KMS-11 (cell line): ENCODE results near the gene UBE2E2.

Source experiments
- H2AFZ ChIP-seq: fragments of 200-600 bp; sonication (generic); 2 replicates; pipeline ENCODE4 v1.6.1; 2016; ENCODE audit warnings: antibody characterized with exemption, mixed run types, low read depth
- H3K27ac ChIP-seq: fragments of 200-600 bp; sonication (generic); 2 replicates; pipeline ENCODE4 v1.6.1; 2016; ENCODE audit warnings: mild to moderate bottlenecking, mixed run types
- H3K27me3 ChIP-seq: fragments of 200-600 bp; sonication (generic); 2 replicates; pipeline ENCODE4 v1.6.1; 2017; ENCODE audit warnings: mild to moderate bottlenecking, low read depth, mixed run types, moderate library complexity; ENCODE audit not compliant: insufficient read depth
- H3K36me3 ChIP-seq: fragments of 200-600 bp; sonication (generic); 2 replicates; pipeline ENCODE4 v1.6.1; 2017; ENCODE audit warnings: mild to moderate bottlenecking, mixed run types; ENCODE audit not compliant: insufficient read depth
- H3K4me1 ChIP-seq: fragments of 200-600 bp; sonication (generic); 2 replicates; pipeline ENCODE4 v1.6.1; 2016; ENCODE audit warnings: mild to moderate bottlenecking, low read depth, mixed run types; ENCODE audit not compliant: poor library complexity, severe bottlenecking
- H3K4me2 ChIP-seq: fragments of 200-600 bp; sonication (generic); 2 replicates; pipeline ENCODE4 v1.7.0; 2016; ENCODE audit warnings: mild to moderate bottlenecking, mixed run types
- H3K4me3 ChIP-seq: fragments of 200-600 bp; sonication (generic); IDR thresholded peaks from 2 replicates; pipeline ENCODE4 v1.6.1; 2017; ENCODE audit warnings: low read depth, low read length, mixed read lengths; ENCODE audit not compliant: insufficient read depth
- H3K79me2 ChIP-seq: fragments of 200-600 bp; sonication (generic); 2 replicates; pipeline ENCODE4 v1.6.1; 2016; ENCODE audit warnings: low read depth, mixed run types; ENCODE audit not compliant: insufficient read depth
- H3K9ac ChIP-seq: fragments of 200-600 bp; sonication (generic); 2 replicates; pipeline ENCODE4 v1.6.1; 2016; ENCODE audit warnings: mild to moderate bottlenecking, mixed run types
- H4K20me1 ChIP-seq: fragments of 200-600 bp; sonication (generic); 2 replicates; pipeline ENCODE4 v1.6.1; 2016; ENCODE audit warnings: mild to moderate bottlenecking, mixed run types; ENCODE audit not compliant: insufficient read depth
- CTCF ChIP-seq: fragments of 200-600 bp; sonication (generic); conservative IDR thresholded peaks from 2 replicates; pipeline ENCODE4 v1.6.1; 2017; ENCODE audit warnings: low read depth, mild to moderate bottlenecking, antibody characterized with exemption, low read length, moderate library complexity, mixed read lengths

Gene UBE2E2

GRCh38 chr3:23165571-23165970 is 37.6 kb upstream of the UBE2E2 start:
- Histone ChIP-seq H3K9ac (no peak overlapping the region), H3K27ac (no peak overlapping the region), H3K4me3 (no peak overlapping the region), H3K79me2 (no peaks in the 10 kb centered on the region), H3K36me3 (no peaks in the 10 kb centered on the region), H2AFZ (no peak overlapping the region), H3K4me1 (peaks cover 43% of the 10 kb centered on the region), H3K27me3 (no peaks in the 10 kb centered on the region), H3K4me2 (no peak overlapping the region), H4K20me1 (no peaks in the 10 kb centered on the region)
- TF ChIP-seq CTCF, result no peak

- H2AFZ ChIP-seq, result no peak overlapping the region
Measured at GRCh38 chr3:23166276-23166675, 36.9 kb upstream of the UBE2E2 start.

GRCh38 chr3:23166845-23167244 is 36.3 kb upstream of the UBE2E2 start:
- H3K79me2 ChIP-seq, result no peaks in the 10 kb centered on the region

More at GRCh38 chr3:23166276-23166675, 36.9 kb upstream of the UBE2E2 start:
- Histone ChIP-seq H4K20me1 (no peaks in the 10 kb centered on the region), H3K9ac (no peak overlapping the region), H3K36me3 (no peaks in the 10 kb centered on the region), H3K4me2 (no peak overlapping the region), H3K4me1 (peaks cover 36% of the 10 kb centered on the region), H3K27me3 (no peaks in the 10 kb centered on the region), H3K27ac (no peak overlapping the region), H3K79me2 (no peaks in the 10 kb centered on the region), H3K4me3 (no peak overlapping the region)
- no peak for TF ChIP-seq CTCF

GRCh38 chr3:23169551-23169950 is 33.6 kb upstream of the UBE2E2 start:
- no peak for TF ChIP-seq CTCF

More at GRCh38 chr3:23166845-23167244, 36.3 kb upstream of the UBE2E2 start:
- H3K4me2 ChIP-seq, result no peak overlapping the region
- no peaks in the 10 kb centered on the region for H3K36me3 ChIP-seq
- H2AFZ ChIP-seq, result no peak overlapping the region
- TF ChIP-seq CTCF, result no peak
- H4K20me1 ChIP-seq, result no peaks in the 10 kb centered on the region
- H3K27ac ChIP-seq, result no peak overlapping the region
- no peak overlapping the region for H3K4me3 ChIP-seq
- H3K9ac ChIP-seq, result no peak overlapping the region
- no peaks in the 10 kb centered on the region for H3K27me3 ChIP-seq
- H3K4me1 ChIP-seq, result peaks cover 30% of the 10 kb centered on the region

More at GRCh38 chr3:23169551-23169950, 33.6 kb upstream of the UBE2E2 start:
- H3K27ac ChIP-seq, result no peak overlapping the region
- H3K27me3 ChIP-seq, result no peaks in the 10 kb centered on the region
- no peaks in the 10 kb centered on the region for H3K79me2 ChIP-seq
- H4K20me1 ChIP-seq, result no peaks in the 10 kb centered on the region
- H2AFZ ChIP-seq, result no peak overlapping the region
- H3K4me3 ChIP-seq, result no peak overlapping the region
- H3K4me2 ChIP-seq, result no peak overlapping the region
- H3K9ac ChIP-seq, result no peak overlapping the region
- H3K4me1 ChIP-seq, result peaks cover 8% of the 10 kb centered on the region
- no peaks in the 10 kb centered on the region for H3K36me3 ChIP-seq
